GM12801 (cell line): ENCODE results near the gene DFFB.

Source experiments
- CTCF ChIP-seq: IDR thresholded peaks from one replicate; pipeline ENCODE4 v1.5.1; 2011; ENCODE audit warnings: control low read depth; ENCODE audit not compliant: insufficient read length; ENCODE audit errors: extremely low read depth

Gene DFFB

GRCh38 chr1:3914331-3914851, 57.1 kb downstream of the DFFB start:
- TF ChIP-seq CTCF: no peak

GRCh38 chr1:3914911-3915310, 57.6 kb downstream of the DFFB start:
- TF ChIP-seq CTCF: no peak

- TF ChIP-seq CTCF: no peak
Observed at GRCh38 chr1:3915551-3916121, 58.4 kb downstream of the DFFB start.

- TF ChIP-seq CTCF: no peak
Observed at GRCh38 chr1:3917761-3918160, 60.5 kb downstream of the DFFB start.

GRCh38 chr1:3918966-3919611, 61.8 kb downstream of the DFFB start:
- TF ChIP-seq CTCF: no peak

GRCh38 chr1:3919706-3920105, 62.4 kb downstream of the DFFB start:
- no peak for TF ChIP-seq CTCF

- no peak for TF ChIP-seq CTCF
Observed at GRCh38 chr1:3921765-3922164, 64.5 kb downstream of the DFFB start.
